NB4 (cell line): Measurements from ENCODE around the gene SMARCE1.

Source experiments
- CTCF ChIP-seq: IDR thresholded peaks from one replicate; pipeline ENCODE4 v1.5.1; 2012; ENCODE audit warnings: low read depth, low read length
- MAX ChIP-seq: IDR thresholded peaks from 2 replicates; pipeline ENCODE4 v1.6.1; 2011; ENCODE audit warnings: low read depth, low read length
- MYC ChIP-seq: IDR thresholded peaks from 2 replicates; pipeline ENCODE4 v1.6.1; 2011; ENCODE audit warnings: low read depth, low read length
- POLR2A ChIP-seq: IDR thresholded peaks from 2 replicates; pipeline ENCODE4 v1.6.1; 2011; ENCODE audit warnings: mild to moderate bottlenecking; ENCODE audit not compliant: insufficient read length; ENCODE audit errors: extremely low read depth

GRCh38 chr17:40596261-40596919 is 51.2 kb downstream of the SMARCE1 start:
- TF ChIP-seq POLR2A (no peak), CTCF (no peak), MYC (no peak), MAX (peak; percentile 12; the same call in 1 of the 2 replicates)
